Adrenal gland (tissue), 5 donors: ENCODE data around the gene NCBP1.

Experiments
- POLR2A ChIP-seq, 2 donors: fragments of 450-650 bp; IDR thresholded peaks; one replicate each; pipeline ENCODE4 v1.6.1; 2017; ENCODE audit warnings: antibody characterized with exemption in 2 of 2, mild to moderate bottlenecking in 2 of 2, moderate library complexity in 1 of 2
- TF ChIP-seq, protein P1 (sequence below), 6 experiments: fragments of 450-650 bp in 4 of 6; fragments of 200-600 bp in 2 of 6; sonication (generic) in 1 of 6; IDR thresholded peaks; 1 replicate in 5 of 6; 2 replicates in 1 of 6; pipeline versions ENCODE4 v1.5.1 to v1.8.0; 2016 to 2021; ENCODE audit warnings: antibody characterized with exemption in 6 of 6, mild to moderate bottlenecking in 2 of 6, moderate library complexity in 1 of 6
- donor health status: DM: no; HTN: no; CAD: no.

DNA sequence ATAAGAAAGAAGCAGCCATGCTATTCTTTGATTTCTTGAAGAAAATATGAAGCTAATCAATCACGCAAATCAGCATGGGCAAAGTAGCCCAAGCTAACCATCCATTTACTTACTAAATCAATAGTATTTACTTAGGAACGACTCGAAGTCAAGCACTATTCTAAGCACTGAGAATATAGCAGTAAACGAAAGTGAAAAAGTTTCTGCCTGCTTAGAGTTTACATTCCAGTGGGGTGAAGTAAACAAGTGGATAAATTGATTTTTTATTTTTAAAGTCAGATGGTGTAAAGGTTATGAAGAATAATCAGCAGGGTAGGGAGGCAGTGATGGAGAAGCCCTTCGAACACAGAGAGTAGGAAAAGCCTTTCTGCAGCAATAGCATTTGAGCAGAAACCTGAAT is 6.0 kb upstream of the NCBP1 start:
- TF ChIP-seq POLR2A (IDR thresholded peaks at IDR 0.05): no peak
- TF ChIP-seq, protein P1, sequence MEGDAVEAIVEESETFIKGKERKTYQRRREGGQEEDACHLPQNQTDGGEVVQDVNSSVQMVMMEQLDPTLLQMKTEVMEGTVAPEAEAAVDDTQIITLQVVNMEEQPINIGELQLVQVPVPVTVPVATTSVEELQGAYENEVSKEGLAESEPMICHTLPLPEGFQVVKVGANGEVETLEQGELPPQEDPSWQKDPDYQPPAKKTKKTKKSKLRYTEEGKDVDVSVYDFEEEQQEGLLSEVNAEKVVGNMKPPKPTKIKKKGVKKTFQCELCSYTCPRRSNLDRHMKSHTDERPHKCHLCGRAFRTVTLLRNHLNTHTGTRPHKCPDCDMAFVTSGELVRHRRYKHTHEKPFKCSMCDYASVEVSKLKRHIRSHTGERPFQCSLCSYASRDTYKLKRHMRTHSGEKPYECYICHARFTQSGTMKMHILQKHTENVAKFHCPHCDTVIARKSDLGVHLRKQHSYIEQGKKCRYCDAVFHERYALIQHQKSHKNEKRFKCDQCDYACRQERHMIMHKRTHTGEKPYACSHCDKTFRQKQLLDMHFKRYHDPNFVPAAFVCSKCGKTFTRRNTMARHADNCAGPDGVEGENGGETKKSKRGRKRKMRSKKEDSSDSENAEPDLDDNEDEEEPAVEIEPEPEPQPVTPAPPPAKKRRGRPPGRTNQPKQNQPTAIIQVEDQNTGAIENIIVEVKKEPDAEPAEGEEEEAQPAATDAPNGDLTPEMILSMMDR (IDR thresholded peaks at IDR 0.05): no peak
